ENCODE measurements around the gene DZIP1.

GRCh38 chr13:95547531-95548167 is 96.9 kb downstream of the DZIP1 start:
- TF ChIP-seq ZC3H10 (CRISPR knock-in tag; IDR thresholded peaks at IDR 0.05) (no peak), PATZ1 (CRISPR knock-in tag; IDR thresholded peaks at IDR 0.05; ENCODE audit: borderline replicate concordance) (no peak), CREB5 (CRISPR knock-in tag; IDR thresholded peaks at IDR 0.05; ENCODE audit: low read depth) (peak; percentile 73; the same call in 1 of the 2 replicates), POU6F1 (CRISPR knock-in tag; IDR thresholded peaks at IDR 0.05; ENCODE audit: borderline replicate concordance, low read depth) (no peak), BACH2 (CRISPR knock-in tag; IDR thresholded peaks at IDR 0.05; ENCODE audit: borderline replicate concordance) (no peak), ZFP3 (CRISPR knock-in tag; IDR thresholded peaks at IDR 0.05) (peak; percentile 44; the same call in 1 of the 2 replicates), TOX (CRISPR knock-in tag; IDR thresholded peaks at IDR 0.05; ENCODE audit: borderline replicate concordance) (no peak), ARNTL (CRISPR knock-in tag; IDR thresholded peaks at IDR 0.05; ENCODE audit: borderline replicate concordance, low read depth) (no peak), RARB (CRISPR knock-in tag; IDR thresholded peaks at IDR 0.05) (no peak), CSRNP3 (CRISPR knock-in tag; IDR thresholded peaks at IDR 0.05) (no peak), ZNF8 (CRISPR knock-in tag; IDR thresholded peaks at IDR 0.05) (no peak), GLIS3 (CRISPR knock-in tag; IDR thresholded peaks at IDR 0.05) (no peak), OSR1 (CRISPR knock-in tag; IDR thresholded peaks at IDR 0.05) (no peak), PPARA (CRISPR knock-in tag; IDR thresholded peaks at IDR 0.05; ENCODE audit: borderline replicate concordance) (no peak)
